Tibial nerve (tissue), 4 donors: Measurements from ENCODE around the gene SLIT3.

Experiments used
- EP300 ChIP-seq, 2 donors: sonication (generic); formaldehyde crosslinking; IDR thresholded peaks; one replicate each; pipeline ENCODE4 v1.6.1; 2017; ENCODE audit warnings: antibody characterized with exemption in 2 of 2, mild to moderate bottlenecking in 1 of 2
- POLR2A ChIP-seq, 2 donors: fragments of 450-650 bp; IDR thresholded peaks; one replicate each; pipeline ENCODE4 v1.6.1; 2017; ENCODE audit warnings: antibody characterized with exemption in 2 of 2, mild to moderate bottlenecking in 2 of 2, moderate library complexity in 2 of 2
- TF ChIP-seq, protein P1 (sequence below), 5 experiments: fragments of 200-600 bp in 3 of 5; fragments of 450-650 bp in 2 of 5; sonication (generic) in 3 of 5; IDR thresholded peaks; one replicate each; pipeline ENCODE4 v1.5.1; 2016 to 2019; ENCODE audit warnings: antibody characterized with exemption in 5 of 5, mild to moderate bottlenecking in 3 of 5, moderate library complexity in 2 of 5

DNA sequence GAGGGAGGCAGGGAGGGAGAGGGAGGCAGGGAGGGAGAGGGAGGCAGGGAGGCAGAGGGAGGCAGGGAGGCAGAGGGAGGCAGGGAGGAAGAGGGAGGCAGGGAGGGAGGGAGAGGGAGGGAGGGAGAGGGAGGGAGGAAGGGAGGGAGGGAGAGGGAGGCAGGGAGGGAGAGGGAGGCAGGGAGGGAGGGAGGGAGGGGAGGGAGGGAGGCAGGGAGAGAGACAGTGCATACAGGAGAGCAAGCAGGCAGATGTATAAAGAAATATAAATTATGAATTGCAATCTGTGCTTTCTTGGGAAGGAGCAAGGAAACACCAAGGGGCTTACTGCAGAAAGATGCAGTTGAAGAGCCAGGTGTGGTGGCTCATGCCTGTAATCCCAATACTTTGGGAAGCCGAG, 574.6 kb downstream of the SLIT3 start:
- TF ChIP-seq POLR2A (IDR thresholded peaks at IDR 0.05) = no peak
- TF ChIP-seq, protein P1, sequence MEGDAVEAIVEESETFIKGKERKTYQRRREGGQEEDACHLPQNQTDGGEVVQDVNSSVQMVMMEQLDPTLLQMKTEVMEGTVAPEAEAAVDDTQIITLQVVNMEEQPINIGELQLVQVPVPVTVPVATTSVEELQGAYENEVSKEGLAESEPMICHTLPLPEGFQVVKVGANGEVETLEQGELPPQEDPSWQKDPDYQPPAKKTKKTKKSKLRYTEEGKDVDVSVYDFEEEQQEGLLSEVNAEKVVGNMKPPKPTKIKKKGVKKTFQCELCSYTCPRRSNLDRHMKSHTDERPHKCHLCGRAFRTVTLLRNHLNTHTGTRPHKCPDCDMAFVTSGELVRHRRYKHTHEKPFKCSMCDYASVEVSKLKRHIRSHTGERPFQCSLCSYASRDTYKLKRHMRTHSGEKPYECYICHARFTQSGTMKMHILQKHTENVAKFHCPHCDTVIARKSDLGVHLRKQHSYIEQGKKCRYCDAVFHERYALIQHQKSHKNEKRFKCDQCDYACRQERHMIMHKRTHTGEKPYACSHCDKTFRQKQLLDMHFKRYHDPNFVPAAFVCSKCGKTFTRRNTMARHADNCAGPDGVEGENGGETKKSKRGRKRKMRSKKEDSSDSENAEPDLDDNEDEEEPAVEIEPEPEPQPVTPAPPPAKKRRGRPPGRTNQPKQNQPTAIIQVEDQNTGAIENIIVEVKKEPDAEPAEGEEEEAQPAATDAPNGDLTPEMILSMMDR (IDR thresholded peaks at IDR 0.05) = no peak
- no peak for TF ChIP-seq EP300 (IDR thresholded peaks at IDR 0.05)
